NCI-H748 (cell line): ENCODE measurements around the gene TMEM170B.
A peak's percentile ranks its signal among the peaks of the same experiment; 100 is the strongest.
"Not testable (repeated sequence)": the region's sequence is repeated elsewhere in the genome, so short reads cannot be mapped to it uniquely, and the experiment has no call there.

Experiments used
- DNase-seq: peaks from one replicate; lab custom pipeline; 2025; ENCODE audit not compliant: unreplicated experiment; lab: John Stamatoyannopoulos, UW

The TMEM170B gene

DNA sequence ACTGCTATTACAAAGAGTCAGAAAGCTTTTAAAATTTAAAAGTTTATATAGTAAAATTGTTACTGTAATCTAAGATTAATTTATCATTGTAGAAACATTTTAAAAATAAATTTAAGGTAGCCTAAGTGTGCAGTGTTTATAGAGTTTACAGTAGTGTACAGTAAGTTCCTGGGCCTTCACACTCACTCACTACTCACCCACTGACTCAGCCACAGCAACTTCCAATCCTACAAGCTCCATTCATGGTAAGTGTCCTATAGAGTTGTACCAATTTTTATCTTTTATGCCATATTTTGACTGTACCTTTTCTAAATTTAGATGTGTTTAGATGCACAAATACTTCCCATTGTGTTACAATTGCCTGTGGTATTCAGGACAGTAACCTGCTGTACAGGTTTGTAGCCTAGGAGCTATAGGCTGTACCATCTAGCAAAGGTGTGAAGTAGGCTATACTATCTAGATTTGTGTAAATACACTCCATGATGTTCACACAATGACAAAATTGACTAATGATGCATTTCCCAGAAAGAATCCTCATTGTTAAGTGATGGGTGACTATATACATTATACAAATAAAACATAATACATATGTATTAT lies 10.2 kb upstream of the TMEM170B start:
- DNase-seq, result no peak

DNA sequence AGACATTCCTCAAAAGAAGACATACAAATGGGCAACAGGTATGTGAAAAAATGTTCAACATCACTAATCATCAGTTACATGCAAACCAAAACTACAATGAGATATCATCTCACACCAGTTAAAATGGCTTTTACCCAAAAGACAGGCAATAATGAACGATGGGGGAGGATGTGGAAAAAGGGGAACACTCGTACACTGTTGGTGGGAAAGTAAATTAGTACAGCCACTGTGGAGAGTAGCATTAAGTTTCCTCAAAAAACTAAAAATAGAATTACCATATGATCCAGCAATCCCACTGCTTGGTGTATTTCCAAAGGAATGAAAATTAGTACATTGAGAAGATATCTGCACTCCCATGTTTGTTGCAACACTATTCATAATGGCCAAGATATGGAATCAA lies 8.6 kb upstream of the TMEM170B start:
- DNase-seq, result no peak

DNA sequence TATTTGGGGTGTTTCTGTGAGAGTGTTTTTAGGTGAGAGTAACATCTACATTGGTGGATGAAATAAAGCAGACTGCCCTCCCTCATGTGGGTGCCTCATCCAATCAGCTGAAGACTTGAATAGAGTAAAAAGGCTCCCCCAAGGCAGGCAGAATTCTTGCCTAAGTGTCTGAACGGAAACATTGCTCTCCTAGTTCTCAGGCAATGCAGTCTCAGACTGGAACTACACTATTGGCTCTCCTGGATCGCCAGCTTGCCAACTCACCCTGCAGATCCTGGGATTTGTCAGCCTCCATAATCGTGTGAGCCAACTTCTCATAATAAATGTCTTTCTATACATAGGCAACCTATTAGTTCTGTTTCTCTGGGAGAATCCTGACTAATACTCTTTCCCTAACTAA lies 5.5 kb upstream of the TMEM170B start:
- DNase-seq, result no peak

DNA sequence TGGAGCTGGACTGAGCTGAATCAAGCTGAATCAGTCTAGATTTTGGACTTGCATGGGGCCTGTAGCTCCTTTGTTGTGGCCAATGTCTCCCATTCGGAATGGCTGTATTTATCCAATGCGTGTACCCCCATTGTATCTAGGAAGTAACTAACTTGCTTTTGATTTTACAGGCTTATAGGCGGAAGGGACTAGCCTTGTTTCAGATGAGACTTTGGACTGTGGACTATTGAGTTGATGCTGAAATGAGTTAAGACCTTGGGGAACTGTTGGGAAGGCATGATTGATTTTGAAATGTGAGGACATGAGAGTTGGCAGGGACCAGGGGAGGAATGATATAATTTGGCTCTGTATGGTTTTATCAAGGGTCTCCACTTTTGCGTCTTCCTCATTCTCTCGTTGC lies 3.0 kb upstream of the TMEM170B start:
- no peak for DNase-seq

DNA sequence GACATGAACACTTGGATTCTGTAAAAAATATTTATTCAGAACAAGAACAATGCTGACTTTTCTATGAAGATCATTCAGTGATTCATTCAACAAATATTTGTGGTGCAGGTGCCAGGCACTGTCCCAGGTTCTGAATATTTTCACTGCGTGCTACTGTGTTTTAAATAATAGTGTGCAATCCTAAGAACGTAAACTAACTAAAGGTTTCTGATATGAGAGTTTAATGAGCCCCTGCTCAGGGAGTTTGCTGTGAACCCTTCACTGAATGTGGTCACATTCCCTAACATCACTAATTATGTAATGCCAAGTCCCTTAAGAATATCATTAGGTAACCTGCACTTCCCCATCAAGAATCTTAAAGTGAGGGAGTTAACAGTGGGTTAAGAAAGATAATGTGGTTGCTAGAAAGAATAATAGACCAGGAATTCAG lies 1.7 kb upstream of the TMEM170B start:
- no peak for DNase-seq

DNA sequence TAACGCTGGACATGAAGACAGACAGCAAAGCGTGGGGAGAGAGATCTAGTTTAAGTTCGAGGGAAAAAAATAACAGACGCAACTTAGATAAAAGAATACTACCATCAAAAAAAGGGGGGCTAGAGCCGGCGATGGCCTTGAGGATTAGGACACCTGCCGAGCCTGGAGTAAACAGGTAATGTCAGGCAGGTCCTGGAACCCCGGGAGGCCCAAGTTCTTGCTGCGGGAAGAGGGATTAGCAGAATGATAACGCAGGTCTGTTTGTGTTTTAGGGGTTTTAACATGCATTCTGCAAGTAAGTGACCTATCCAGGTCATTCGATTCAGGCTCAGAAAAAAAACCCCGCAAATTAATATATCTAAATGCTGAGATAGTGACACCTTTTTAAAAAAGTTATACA lies 754 bp upstream of the TMEM170B start:
- DNase-seq, result peak; percentile 52

DNA sequence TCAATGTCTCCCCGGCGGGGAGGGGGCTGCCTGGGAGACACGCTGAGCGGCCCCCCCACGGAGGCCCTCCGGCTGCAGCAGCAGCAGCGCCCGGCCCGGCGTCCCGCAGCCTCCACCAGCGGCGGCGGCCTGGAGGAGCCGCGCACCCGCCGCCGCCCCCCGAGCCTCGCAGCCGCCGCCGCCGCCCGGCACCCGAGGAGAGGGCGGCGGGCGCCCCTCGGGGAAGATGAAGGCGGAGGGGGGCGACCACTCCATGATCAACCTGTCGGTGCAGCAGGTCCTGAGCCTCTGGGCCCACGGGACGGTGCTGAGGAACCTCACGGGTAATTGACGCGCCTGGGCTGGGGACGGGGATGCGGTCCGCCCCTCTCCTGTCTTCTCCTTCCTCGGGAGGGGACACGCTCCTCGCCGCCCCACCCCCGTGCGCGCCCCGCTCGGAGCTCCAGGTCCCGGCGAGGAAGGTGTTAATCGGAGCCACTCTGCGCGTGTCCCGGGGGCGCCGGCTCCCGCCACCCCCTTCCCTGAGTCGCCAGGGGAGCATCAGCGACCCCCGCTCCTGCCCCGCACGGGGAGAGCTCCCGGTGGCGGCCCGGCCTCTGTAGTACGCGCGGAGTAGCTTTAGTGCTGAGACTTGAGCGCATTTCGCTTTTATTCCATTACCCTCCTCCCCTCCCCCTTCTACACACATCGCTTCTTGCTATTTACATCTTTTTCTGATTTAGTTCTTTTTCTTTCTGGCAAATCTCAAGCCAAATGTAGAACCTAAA lies 686 bp downstream of the TMEM170B start:
- peak; percentile 72 for DNase-seq

DNA sequence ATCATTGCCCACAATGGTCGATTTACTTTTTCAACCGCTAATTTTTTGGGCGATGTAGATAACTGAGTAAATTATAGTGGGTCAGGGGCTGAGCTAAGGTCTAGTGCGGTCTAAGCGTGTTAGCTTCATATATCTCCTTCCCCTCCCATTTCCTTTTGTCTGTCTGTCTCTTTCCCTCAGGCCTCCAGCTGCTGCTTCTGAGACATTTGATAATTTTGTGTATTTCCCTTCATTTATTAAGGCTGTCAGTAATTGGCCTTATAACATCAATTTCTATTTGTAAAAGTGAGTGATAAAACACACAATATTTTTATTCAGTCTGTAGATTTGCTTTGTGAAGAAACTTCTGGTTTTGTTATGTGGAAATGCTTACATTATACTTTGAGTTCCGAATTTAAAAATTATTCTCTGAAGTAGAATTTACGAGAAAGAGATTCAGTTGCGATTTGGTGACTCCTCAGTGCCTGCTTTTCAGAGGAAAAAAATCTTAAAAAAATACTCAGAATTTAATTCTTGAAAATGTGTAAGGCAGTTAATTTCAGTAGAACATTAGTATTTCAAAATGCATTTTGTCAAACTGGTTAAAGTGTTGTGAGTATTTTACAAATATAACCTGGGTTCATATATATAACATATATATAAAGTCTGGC lies 1.4 kb downstream of the TMEM170B start:
- peak; percentile 66 for DNase-seq

DNA sequence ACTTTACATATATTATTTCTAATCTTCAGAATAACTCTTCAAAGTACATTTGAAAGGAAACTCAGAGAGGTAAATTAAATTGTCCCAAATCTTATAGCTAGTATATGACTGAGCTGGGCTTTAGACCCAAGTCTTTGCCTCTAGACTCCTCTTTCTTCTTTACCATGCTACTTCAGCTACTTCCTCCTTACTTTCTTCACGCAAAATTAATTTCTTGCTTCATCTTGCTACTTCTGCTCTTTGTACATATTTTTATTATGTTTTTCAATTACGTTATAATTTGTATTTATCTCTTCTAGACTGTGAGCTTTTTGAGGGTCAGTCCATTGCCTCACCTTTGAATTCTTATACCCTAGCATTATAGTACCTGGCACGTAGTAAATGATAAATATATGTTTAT lies 5.3 kb downstream of the TMEM170B start:
- no peak for DNase-seq

DNA sequence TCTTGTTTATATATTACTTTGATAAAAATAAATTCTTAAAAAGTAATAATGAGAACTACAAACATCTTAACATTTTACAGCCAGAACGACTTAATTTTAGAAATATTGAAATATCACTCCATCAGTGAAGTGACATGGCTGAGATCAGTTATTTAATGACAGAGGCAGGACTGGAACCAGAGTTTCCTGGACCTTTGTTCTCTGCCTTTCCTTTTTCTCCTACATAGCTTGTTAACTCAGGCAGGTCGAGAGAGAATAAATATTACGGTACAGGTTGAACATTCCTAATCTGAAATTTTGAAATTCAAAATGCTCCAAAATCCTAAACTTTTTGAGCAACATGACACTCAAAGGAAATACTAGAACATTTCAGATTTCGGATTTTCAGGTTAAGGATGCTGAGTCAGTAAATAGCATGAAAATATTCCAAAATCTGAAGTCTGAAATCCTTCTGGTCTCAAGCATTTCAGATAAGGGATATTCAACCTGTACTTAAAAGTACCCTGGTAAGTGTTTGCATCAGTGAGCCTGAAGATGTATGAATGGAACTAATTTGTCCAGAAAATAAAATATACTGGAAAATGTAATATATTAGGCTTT lies 6.5 kb downstream of the TMEM170B start:
- no peak for DNase-seq

DNA sequence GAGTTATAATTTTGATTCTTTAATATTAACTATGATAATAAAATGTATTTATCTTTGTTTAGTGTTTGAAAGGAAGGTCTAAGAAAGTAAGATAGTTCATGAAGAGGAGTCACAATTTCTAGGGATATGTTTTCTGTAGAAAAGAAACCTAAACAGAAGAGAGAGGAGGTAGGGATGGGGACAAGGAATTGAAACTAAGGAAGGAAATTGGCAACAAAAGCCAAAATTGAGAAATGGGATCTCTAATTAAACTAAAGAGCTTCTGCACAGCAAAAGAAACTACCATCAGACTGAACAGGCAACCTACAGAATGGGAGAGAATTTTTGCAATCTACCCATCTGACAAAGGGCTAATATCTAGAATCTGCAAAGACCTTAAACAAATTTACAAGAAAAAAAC lies 10.3 kb downstream of the TMEM170B start:
- DNase-seq, result not testable (repeated sequence)

DNA sequence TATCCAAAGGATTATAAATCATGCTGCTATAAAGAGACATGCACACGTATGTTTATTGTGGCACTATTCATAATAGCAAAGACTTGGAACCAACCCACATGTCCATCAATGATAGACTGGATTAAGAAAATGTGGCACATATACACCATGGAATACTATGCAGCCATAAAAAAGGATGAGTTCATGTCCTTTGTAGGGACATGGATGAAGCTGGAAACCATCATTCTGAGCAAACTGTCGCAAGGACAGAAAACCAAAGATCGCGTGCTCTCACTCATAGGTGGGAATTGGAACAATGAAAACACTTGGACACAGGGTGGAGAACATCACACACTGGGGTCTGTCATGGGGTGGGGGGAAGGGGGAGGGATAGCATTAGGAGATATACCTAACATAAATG lies 11.0 kb downstream of the TMEM170B start:
- not testable (repeated sequence) for DNase-seq

DNA sequence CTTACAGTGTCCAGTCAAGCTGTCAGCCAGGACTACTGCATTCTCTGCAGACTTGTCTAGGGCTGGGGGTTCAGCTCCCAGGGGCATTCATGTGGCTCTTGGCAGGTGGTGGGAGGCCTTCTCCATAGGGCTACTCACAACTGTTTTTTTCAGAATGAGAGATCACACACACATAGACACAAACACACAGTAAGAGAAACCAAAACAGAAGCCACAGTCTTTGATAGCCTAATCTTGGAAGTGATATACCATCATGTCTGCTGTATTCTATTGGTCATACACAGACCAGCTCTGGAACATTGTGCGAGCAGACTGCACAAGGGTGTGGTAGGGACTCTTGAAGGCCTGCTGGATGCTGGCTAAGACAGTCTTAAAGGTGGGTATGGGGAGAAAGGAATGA lies 13.5 kb downstream of the TMEM170B start:
- no peak for DNase-seq

DNA sequence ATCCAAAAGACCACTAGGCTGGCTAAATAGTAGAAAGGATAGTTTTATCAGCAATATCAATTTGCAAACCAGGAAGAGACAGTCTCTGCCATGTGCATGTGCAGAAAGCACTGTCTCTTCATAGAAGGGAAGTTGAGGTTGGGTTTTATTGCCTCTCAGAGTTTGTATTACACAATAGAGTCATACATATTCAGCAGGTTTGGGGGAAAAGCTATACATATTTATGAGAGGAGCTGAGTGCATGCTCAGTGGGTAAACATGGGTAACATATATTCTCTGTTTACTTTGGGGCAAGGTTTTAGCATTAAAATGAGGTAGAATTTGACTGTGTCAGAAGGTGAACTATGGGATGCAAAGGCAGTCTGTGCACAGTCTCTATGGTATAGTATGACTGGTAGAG lies 14.9 kb downstream of the TMEM170B start:
- no peak for DNase-seq

DNA sequence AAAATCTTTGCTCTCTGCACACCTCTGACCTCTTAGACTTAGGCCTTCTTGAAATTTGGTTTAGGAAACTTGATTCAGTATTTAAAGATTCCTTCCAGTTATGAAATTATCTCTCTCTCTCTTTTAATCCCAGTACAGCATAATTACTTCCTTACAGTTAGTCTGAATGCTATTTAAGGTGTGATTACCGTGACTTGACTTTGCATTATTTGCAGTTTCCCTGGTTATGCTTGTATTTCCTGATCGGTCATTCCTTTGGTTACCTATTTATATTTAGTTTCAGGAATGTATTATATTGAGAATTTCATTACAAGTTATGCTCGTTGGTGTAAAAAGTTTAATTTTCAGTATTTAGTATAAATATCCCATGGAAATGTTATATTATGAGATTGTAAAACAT lies 16.3 kb downstream of the TMEM170B start:
- no peak for DNase-seq

DNA sequence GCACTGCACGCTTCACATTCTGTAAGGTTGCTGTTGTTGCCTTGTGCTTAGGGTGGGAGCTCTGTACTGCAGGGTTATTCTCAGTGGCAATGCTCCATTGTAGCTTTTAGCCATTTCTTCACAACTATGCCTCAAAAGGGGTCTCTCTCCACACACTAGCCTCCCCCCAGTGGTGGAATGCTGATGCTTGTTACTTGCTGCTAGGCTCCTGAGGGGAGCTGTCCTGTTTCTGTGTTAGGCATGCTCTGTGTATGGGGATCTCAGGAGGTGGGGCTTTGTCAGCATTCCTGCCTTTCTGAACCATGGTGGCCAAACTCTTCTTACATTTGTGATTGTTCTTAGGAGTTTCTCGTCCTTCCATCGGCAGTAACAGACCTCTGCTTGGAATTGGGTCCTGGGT lies 18.8 kb downstream of the TMEM170B start:
- DNase-seq, result no peak

DNA sequence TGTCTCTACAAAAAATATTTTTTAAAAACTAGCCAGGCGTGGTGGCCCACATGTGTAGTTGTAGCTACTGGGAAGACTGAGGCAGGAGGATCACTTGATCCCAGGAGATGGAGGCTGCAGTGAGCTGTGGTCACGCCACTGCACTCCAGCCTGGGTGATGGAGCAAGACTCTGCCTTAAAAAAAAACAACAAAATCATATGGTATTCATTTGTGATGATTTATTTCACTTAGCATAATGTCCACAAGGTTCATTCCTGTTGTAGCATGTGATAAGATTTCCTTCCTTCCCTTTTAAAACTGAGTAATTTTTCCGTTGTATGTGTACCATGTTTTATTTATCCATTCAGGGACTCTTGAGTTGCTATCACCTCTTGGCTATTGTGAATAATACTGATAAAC lies 26.2 kb downstream of the TMEM170B start:
- DNase-seq, result no peak

DNA sequence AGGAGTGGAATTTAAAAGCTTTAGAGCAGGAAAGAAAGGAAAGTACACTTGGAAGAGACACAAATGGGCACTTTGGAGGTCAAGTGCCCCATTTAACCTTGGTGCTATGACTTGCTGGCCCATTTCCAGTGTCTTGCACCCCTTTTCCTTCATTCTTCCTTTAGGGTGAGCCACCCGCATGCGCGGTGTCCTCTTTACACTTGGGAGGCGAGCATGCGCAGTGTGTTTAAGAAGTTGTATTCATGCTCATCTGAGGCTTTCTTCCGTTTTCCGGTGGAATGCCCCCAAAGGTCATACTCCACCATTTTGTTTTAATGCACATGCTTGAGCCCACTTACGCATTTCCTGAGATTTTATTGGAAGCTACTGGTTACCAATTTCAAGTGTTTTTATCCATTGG lies 29.1 kb downstream of the TMEM170B start:
- DNase-seq, result no peak

DNA sequence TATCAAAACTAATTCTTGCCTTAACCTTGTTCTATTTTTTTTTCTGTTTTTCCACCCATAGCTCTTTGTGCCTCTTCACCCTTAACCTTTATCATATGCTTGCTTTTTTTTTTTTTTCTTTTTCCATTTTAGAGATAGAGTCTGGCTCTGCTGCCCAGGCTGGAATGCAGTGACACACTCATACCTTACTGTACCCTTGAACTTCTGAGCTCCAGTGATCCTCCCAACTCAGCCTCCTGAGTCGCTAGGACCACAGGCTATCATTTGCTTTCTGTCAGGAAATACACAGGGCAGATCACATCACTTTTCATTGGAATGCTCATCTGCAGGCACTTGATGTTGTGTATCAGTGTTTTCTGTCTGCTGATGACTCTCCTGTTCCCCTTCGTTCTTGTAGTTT lies 33.5 kb downstream of the TMEM170B start:
- DNase-seq, result no peak

DNA sequence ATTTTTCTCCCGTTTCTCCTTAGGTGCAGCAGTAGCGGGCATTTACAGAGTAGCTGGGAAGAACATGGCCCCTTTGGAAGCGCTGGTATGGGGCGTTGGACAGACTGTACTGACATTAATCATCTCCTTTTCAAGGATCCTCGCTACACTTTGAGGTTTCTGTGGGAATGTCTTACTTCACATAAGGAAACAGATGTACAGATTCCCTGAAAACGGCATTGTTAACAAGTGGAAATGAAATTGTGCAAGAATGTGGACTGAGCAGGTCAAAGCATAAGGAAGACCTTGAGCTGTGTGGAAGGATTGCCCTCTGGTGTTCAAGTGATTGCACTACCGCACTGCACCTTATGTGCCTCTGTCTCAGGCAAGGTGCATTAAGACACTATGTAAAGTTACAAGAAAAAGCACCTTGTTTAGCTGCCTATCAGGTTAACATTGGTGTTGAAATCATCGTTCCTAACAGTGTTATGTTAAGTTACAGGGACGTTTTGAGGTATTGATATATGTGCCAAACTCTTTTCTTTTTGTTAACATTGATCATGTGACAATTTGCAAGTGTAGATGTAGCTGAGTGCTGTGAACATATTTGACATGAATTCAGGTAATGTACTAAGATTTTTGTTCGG lies 38.0 kb downstream of the TMEM170B start:
- DNase-seq, result peak; percentile 67

DNA sequence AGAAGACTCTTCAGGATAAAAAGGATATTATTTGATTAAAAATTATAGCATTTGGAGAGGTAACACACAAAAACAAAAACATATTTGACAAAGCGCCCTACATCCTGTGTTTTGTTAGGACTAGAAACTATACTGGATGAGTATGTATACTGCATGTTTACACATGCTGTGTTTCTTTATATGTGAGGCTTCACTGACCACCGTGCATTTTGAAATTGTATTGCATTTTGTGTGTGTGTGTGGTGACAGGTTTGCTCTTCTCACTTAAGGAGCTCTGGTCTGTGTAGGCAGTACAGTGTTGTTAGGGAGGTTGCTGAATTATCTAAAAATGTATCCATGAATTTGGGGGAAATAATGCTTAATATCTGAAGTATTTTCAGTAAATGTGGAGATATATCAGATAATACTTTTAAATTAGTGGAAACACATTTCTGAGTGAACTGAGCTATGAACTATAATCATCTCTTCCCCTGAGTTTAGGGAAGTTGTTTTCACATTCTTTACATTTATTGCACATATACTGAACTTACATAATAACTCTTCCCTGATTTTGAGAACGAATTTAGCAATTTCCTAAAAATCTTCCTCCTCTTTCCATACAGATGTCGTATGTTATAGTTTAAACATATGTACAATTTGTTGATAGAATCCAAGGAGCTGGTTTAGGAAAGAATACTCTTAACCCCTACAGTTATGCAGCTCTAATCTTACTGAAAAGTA lies 43.3 kb downstream of the TMEM170B start:
- DNase-seq, result no peak
